HL-60/S4 treated with retinoic acid at 250 ng/mL for 4 days and 3 days (cell line): ENCODE results near the gene LRRC37B.
"Not testable (repeated sequence)": the region's sequence is repeated elsewhere in the genome, so short reads cannot be mapped to it uniquely, and the experiment has no call there.

Experiments used
- in situ Hi-C: fragments of 300-500 bp; cut with MboI; formaldehyde crosslinking; loops from 2 replicates; pipeline ENCODE4 v1.7.0; 2022; ENCODE audit warnings: low sequenced_read_pairs

Gene LRRC37B

GRCh38 chr17:32084942-32085829, 78.0 kb downstream of the LRRC37B start:
- in situ Hi-C loops: not testable (repeated sequence)

- in situ Hi-C loops: not testable (repeated sequence)
Measured at GRCh38 chr17:32086833-32087232, 79.7 kb downstream of the LRRC37B start.

GRCh38 chr17:32092062-32092461, 84.9 kb downstream of the LRRC37B start:
- in situ Hi-C loops: not testable (repeated sequence)

- in situ Hi-C loops: no loop called here
Measured at GRCh38 chr17:32099686-32100085, 92.5 kb downstream of the LRRC37B start.

- in situ Hi-C loops: not testable (repeated sequence)
Measured at GRCh38 chr17:32100323-32100722, 93.1 kb downstream of the LRRC37B start.

- in situ Hi-C loops: no loop called here
Measured at GRCh38 chr17:32100971-32101631, 93.9 kb downstream of the LRRC37B start.

GRCh38 chr17:32102172-32102571, 95.0 kb downstream of the LRRC37B start:
- in situ Hi-C loops: no loop called here

- in situ Hi-C loops: no loop called here
Measured at GRCh38 chr17:32102646-32103186, 95.5 kb downstream of the LRRC37B start.
